Testis (tissue), 3 donors: ENCODE results near the gene ZNF800. TPM values are rescaled to one million over a fixed set of nuclear protein-coding genes. Genes with fewer than 3 reads are reported as not detected.
"Not testable (repeated sequence)": the region's sequence is repeated elsewhere in the genome, so short reads cannot be mapped to it uniquely, and the experiment has no call there.

ENCODE experiments used
- DNase-seq: peaks from one replicate; pipeline ENCODE4 v3.0.0-alpha.2; 2019
- H3K27ac ChIP-seq, 2 donors: fragments of 200-600 bp; sonication (generic); one replicate each; pipeline ENCODE4 v1.5.1; 2019
- H3K27me3 ChIP-seq: fragments of 200-600 bp; sonication (generic); one replicate; pipeline ENCODE4 v1.5.1; 2019
- H3K36me3 ChIP-seq: fragments of 200-600 bp; sonication (generic); one replicate; pipeline ENCODE4 v1.5.1; 2017; ENCODE audit warnings: low read depth; ENCODE audit errors: missing control alignments
- H3K4me1 ChIP-seq: fragments of 200-600 bp; sonication (generic); one replicate; pipeline ENCODE4 v1.5.1; 2019
- H3K4me3 ChIP-seq, 2 donors: fragments of 200-600 bp; sonication (generic); one replicate each; pipeline ENCODE4 v1.5.1; 2017 to 2019
- H3K9me3 ChIP-seq: fragments of 200-600 bp; sonication (generic); one replicate; pipeline ENCODE4 v1.5.1; 2017
- POLR2A ChIP-seq: fragments of 450-650 bp; IDR thresholded peaks from one replicate; pipeline ENCODE4 v1.6.1; 2017; ENCODE audit warnings: antibody characterized with exemption, mild to moderate bottlenecking, moderate library complexity
- WGBS, 2 donors: methylation state at CpG; one replicate each; pipeline ENCODE4 v1.1.5; 2018; 5-methylcytosine and 5-hydroxymethylcytosine counted together
- intact Hi-C: fragments of 100-400 bp; cut with DNase I; formaldehyde crosslinking; loops from one replicate; pipeline ENCODE4 v1.15.1; 2023; ENCODE audit warnings: low total_unique reads
- polyA plus RNA-seq: library from polyadenylated mRNA; stranded (reverse); fragments of 350-450 nt; fragmentation: Illumina TruSeq; extraction: RNeasy Lipid Tissue Mini Kit (QIAGEN cat#74804); gene quantifications from one replicate; pipeline ENCODE4 v1.2.3, GENCODE V29; 2014; ENCODE audit warnings: low read depth, low replicate concordance; ENCODE audit not compliant: insufficient read depth
- total RNA-seq, 2 donors: library from RNA; depleted of rRNA; stranded (reverse); fragments of >200 nt; gene quantifications; one replicate each; pipeline ENCODE4 v1.2.3, GENCODE V29; 2016
- TF ChIP-seq, protein P1 (sequence below), 3 experiments: fragments of 450-650 bp in 2 of 3; fragments of 200-600 bp in 1 of 3; sonication (generic) in 1 of 3; IDR thresholded peaks; one replicate each; pipeline ENCODE4 v1.5.1; 2016 to 2019; ENCODE audit warnings: antibody characterized with exemption in 3 of 3, mild to moderate bottlenecking in 2 of 3, moderate library complexity in 1 of 3

Gene ZNF800
- total and polyA plus RNA-seq, 3 donors from 2014 or later: 31.5 to 44.3 (median 40.7) TPM

- no peaks in the 10 kb centered on the region for H3K27me3 ChIP-seq
- no peak overlapping the region for H3K4me3 ChIP-seq
- WGBS, 2 donors: 88 to 89% methylated on average over 3 of the region's 3 CpGs
- H3K27ac ChIP-seq: no peak overlapping the region
- TF ChIP-seq POLR2A: no peak
- TF ChIP-seq, protein P1, sequence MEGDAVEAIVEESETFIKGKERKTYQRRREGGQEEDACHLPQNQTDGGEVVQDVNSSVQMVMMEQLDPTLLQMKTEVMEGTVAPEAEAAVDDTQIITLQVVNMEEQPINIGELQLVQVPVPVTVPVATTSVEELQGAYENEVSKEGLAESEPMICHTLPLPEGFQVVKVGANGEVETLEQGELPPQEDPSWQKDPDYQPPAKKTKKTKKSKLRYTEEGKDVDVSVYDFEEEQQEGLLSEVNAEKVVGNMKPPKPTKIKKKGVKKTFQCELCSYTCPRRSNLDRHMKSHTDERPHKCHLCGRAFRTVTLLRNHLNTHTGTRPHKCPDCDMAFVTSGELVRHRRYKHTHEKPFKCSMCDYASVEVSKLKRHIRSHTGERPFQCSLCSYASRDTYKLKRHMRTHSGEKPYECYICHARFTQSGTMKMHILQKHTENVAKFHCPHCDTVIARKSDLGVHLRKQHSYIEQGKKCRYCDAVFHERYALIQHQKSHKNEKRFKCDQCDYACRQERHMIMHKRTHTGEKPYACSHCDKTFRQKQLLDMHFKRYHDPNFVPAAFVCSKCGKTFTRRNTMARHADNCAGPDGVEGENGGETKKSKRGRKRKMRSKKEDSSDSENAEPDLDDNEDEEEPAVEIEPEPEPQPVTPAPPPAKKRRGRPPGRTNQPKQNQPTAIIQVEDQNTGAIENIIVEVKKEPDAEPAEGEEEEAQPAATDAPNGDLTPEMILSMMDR (IDR thresholded peaks at IDR 0.05): no peak
- H3K36me3 ChIP-seq: no peaks in the 10 kb centered on the region
- intact Hi-C loops: no loop called here
- H3K9me3 ChIP-seq: no peaks in the 10 kb centered on the region
- no peak for DNase-seq
- no peaks in the 10 kb centered on the region for H3K4me1 ChIP-seq
These were observed 44.7 kb upstream of the ZNF800 start for GRCh38 chr7:127437241-127437640.

- intact Hi-C loops, H3K4me1 ChIP-seq, H3K27me3 ChIP-seq, DNase-seq, H3K27ac ChIP-seq, H3K36me3 ChIP-seq, H3K9me3 ChIP-seq, H3K4me3 ChIP-seq: not testable (repeated sequence)
- 94 to 96% methylated on average over 7 to 14 of the region's 18 CpGs for WGBS, 2 donors
These were observed 36.8 kb upstream of the ZNF800 start for GRCh38 chr7:127429281-127429680.

- no peak overlapping the region for H3K27ac ChIP-seq
- no peak for DNase-seq
- intact Hi-C loops: no loop called here
- no peaks in the 10 kb centered on the region for H3K4me1 ChIP-seq
- 60 to 89% methylated on average over 2 of the region's 2 CpGs for WGBS, 2 donors
- H3K9me3 ChIP-seq: no peaks in the 10 kb centered on the region
- no peaks in the 10 kb centered on the region for H3K36me3 ChIP-seq
- TF ChIP-seq, protein P1 (IDR thresholded peaks at IDR 0.05): no peak
- TF ChIP-seq POLR2A: no peak
- no peak overlapping the region for H3K4me3 ChIP-seq
- no peaks in the 10 kb centered on the region for H3K27me3 ChIP-seq
These were observed 26.7 kb upstream of the ZNF800 start for GRCh38 chr7:127419196-127419595.

GRCh38 chr7:127418459-127418858 lies 26.0 kb upstream of the ZNF800 start:
- no peaks in the 10 kb centered on the region for H3K4me1 ChIP-seq
- H3K36me3 ChIP-seq: no peaks in the 10 kb centered on the region
- no peak overlapping the region for H3K4me3 ChIP-seq
- no peak for DNase-seq
- no peaks in the 10 kb centered on the region for H3K9me3 ChIP-seq
- TF ChIP-seq, protein P1 (IDR thresholded peaks at IDR 0.05): no peak
- TF ChIP-seq POLR2A: no peak
- intact Hi-C loops: no loop called here
- 50 to 68% methylated on average over 2 of the region's 2 CpGs for WGBS, 2 donors
- no peak overlapping the region for H3K27ac ChIP-seq
- H3K27me3 ChIP-seq: no peaks in the 10 kb centered on the region

GRCh38 chr7:127417346-127417745 lies 24.8 kb upstream of the ZNF800 start:
- WGBS, 2 donors: 84 to 92% methylated on average over 4 of the region's 4 CpGs
- Histone ChIP-seq H3K27me3 (no peaks in the 10 kb centered on the region), H3K4me3 (no peak overlapping the region), H3K27ac (no peak overlapping the region), H3K9me3 (no peaks in the 10 kb centered on the region), H3K36me3 (no peaks in the 10 kb centered on the region), H3K4me1 (no peaks in the 10 kb centered on the region)
- intact Hi-C loops: no loop called here
- TF ChIP-seq, protein P1 (IDR thresholded peaks at IDR 0.05): no peak
- no peak for TF ChIP-seq POLR2A
- no peak for DNase-seq
